GM19468 (cell line): ENCODE results near the gene KLK7.
"Not testable (repeated sequence)": the region's sequence is repeated elsewhere in the genome, so short reads cannot be mapped to it uniquely, and the experiment has no call there.

Experiments used
- ATAC-seq: cut with Tn5 transposase; IDR thresholded peaks from one replicate; pipeline ENCODE4 v1.9.1; 2021; ENCODE audit warnings: mild to moderate bottlenecking, moderate library complexity, moderate number of reproducible peaks; ENCODE audit not compliant: unreplicated experiment; ENCODE audit errors: extremely low read depth

Gene KLK7

DNA sequence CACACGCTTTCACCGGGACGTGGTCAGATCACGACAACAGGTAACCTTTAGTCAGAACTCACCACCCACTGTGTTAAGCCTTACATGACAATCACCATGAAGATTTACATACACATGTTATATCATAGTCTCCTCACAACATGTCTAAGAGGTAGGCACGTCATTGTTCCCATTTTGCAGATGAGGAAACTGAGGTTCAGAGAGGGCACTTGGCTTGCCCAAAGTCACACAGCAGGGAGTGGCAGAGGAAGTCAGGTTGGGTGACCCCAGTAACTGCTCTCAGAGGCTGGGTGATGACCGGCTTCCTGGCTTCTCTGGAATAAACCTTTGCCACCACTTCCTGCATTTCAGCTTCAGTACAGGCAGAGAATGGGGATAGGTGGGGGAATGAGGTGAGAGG, 30.5 kb upstream of the KLK7 start:
- no peak for ATAC-seq

DNA sequence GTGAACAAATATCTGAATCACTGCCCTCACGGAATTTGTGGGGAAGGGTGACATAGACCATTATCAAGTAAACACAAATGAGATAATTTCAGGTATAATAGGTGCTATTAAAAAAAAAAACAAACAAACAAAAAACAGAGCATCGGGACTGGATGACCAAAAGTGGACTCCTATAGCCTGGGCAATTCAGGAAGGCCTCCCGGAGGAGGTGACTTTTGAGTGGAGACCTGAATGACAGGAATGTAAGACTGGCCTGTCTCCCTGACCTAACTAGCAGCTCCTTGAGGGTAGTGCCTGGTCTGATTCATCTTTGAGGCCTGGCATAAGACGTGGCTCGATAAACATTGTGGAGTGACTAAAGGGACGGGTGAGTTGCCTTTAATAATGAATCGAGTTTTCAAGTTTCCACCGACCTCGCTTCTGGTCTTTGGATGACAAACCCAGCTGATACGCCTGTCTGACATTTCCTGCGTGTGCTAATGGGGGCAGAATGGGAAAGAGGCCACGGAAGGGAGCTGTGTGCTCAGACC, 29.0 kb upstream of the KLK7 start:
- ATAC-seq = no peak

DNA sequence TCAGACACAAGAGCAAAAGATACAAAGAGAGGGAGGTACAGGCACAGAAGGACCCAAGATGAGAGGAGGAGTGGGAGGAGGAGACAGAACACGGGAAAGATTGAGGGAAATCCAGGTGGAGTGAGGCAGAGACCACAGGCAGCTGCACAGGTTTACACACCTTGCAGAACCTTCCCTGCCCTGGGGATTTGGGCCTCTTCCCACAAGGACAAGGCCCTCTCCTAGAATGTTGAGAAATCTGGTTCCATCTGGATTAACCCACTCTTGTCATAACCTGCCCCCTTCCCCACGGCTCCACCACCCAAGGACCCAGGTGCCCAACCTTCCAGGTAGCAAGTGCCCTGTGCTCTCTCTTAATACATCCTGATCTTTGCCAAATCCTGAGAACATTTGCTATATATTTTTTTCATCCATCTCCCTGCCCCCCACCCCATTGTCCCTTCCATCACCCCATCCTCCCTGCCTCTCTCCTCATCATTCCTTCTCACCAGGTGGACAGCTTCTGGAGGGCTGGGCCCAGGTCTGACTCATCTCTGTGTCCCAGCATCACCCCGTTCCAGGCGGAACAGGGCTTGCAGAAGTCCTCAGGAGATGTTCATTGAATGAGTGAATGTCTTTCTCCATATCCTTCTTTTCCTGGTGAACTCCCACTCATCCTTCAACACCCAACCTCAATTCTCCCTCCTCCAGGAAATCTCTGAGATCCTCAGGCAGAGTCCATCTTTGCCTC, 26.5 kb upstream of the KLK7 start:
- no peak for ATAC-seq

DNA sequence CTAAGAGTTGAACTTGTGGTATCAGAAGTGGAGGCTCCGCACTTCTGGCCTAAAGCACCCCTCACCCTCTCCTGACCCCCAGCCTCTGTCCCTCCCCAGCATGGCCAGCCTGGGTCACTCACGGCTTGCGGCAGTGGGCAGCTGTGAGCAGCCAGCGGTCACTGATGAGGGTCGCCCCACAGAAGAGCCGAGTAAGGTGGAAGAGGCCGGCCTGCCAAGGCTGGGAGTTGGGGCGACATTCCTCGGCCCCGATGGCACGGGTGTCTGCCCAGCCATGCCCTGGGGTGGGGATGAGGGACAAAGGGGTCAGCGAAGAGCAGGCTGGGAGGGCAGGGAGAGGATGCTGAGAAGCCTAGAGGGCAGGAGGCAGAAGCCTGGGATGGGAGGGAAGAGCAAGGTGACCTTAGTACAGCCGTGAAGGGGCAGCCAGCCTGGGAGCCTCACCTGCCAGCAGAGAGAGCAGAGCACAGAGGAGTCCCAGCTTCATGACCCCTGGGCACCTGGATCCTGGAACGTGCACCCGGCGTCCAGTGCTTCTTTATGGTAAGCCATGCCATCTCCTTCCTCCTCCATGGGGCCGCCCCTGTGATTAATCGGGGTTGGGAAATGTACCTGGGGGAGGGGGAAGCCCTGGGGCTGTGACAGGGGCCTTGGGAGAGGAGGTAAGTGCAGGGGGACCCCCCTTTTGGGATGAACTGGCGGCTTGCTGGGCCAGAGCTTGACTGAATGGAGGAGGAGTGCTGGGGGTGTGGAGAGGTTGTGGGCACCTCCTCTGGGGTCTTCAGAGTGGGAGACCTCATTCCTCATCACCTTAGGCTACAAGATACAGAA, 25.6 kb upstream of the KLK7 start:
- no peak for ATAC-seq

DNA sequence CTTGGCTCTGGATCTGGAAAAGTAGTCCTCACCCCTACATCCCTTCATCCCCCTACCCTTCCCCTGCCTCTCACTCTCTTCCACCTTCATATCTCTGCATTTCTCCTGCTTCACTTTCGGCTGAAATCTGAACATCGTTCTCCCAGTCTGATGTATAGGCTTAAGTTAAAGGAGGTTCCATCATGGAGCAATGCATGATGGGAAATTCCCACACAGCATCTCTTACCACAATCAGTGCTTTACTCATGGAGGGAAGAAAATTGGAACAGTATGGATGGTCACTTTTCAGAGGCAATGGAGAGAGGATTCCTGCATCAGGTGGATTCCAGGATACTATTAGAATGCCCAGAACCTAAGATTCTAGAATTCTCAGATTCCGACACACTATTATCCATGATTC, 23.8 kb upstream of the KLK7 start:
- ATAC-seq = no peak

DNA sequence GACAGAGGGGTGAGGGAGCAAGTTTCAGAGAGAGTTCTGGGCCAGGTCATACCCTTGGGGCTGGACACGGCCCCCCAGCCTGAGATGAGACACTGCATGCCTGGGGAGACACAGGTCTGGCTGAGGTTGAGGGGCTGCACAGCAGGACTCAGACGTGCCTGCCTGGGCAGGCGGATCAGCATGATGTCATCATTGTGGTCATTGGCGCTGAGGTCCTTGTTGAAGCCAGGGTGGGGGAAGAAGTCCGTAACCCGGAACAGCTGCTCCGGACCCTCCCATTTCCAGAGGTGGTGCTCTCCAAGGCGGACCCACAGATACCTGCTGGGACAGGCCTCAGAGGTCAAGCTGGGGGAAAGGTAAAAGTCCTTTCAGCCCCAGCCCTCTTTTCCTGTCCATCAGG, 22.7 kb upstream of the KLK7 start:
- ATAC-seq = no peak

DNA sequence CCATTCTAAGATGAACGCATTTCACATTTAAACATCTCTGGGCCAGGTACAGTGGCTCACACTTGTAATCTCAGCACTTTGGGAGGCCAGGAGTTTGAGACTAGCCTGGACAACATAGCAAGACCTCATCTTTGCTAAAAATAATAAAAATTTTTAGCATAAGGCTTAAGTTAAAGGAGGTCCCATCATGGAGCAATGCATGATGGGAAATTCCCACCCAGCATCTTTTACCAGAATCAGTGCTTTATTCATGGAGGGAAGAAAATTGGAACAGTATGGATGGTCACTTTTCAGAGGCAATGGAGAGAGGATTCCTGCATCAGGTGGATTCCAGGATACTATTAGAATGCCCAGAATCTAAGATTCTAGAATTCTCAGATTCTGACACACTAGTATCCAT, 21.5 kb upstream of the KLK7 start:
- no peak for ATAC-seq

DNA sequence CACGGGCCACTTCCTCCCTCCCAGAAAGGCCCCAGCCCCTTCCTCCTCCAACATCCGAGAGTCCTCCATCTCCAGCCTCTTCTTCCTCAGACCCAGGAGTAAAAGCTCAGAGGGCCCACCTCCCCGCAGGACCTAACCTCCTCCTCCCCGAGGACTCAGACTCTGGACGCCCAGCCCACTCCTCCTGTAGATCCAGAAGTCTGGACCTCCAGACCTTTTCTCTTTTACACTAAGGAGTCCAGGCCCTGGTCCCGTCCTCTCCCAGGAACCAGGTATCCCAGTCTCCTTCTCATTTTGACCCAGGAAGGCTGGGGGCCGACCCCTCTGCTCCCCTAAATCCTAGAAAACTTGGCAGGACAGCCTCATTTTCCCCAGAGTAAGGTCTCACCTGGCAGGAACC, 19.6 kb upstream of the KLK7 start:
- ATAC-seq = no peak

DNA sequence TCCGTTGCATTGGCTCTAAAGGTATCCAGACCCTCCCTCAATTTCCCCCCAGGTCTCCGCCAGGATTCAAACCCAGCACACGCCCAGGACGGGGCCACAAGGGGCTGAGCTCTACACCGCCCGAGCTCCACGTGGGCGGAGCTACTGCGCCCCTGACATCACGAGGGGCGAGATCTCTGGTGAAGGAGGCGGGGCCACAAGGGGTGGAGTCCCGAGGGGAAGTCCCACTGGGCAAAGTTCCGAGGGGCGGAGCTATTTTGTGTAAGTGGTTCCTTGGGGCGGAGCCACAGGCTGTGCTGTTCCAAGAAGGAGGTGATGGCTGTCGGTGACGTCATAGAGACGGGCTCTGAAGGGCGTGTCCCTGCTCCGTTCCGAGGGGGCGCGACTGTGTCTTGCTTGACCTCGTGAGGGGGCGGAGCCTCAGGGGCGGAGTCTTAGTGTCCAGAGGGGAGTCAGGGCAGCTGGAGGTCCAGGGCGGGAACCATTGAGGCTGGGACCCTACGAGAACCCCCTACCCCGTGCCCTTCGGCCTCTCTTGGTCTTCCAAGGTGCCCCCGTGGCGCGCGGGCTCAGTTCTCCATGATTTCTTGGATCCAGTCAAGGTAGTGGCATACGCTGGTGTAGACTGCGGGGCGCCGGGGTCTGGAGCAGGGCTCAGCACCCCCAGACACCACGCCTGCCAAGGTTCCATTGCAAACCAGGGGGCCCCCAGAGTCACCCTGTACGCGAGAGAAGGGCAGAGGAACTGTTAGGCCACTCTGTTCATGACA, 19.0 kb upstream of the KLK7 start:
- no peak for ATAC-seq

DNA sequence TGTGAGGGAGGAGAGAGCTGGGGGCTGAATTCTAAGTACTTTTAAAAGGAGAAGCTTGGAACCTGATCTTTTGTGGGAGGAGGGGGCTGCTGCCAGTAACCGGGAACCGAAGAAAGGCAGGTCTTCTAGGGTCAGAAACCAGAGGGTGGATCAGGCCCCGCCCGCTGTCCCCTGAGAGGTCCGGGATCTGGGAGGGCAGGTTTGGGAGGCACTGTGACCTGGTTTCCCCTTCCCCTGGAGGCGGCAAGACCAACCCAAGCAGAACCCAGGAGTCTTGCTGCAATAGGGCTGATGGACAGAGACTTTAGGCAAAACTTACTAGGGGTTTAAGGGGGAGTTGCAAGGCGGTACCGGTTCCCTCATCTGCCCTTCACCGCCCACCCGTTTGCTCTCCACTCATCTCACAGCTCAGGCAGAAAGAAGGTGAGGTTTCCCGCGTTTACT, 18.4 kb upstream of the KLK7 start:
- ATAC-seq = no peak

DNA sequence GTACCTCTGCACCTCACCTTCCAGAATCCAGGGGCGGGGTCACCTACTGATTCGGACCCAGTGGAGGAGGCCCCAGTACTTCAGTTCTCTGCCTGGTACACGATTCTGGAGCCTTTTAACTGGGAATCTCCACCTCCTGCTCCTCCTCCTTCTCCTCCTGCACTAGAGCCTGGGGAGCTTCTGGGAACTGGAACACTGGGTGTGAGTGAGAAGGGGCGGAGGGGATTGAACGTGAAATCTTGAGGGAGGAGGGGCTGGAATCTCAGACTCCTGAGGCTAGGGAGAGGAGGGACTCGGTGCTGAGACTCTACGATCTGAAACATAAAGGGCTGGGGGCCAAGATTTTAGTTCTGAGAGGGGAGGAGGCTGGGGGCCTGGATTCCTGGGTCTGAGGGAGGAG, 17.8 kb upstream of the KLK7 start, which contains the start of gene KLK8:
Gene KLK8 (minus strand): TSS at position 90 of the 400 bp plus-strand sequence. CDS start 437 bp downstream, outside the sequence.
- no peak for ATAC-seq

DNA sequence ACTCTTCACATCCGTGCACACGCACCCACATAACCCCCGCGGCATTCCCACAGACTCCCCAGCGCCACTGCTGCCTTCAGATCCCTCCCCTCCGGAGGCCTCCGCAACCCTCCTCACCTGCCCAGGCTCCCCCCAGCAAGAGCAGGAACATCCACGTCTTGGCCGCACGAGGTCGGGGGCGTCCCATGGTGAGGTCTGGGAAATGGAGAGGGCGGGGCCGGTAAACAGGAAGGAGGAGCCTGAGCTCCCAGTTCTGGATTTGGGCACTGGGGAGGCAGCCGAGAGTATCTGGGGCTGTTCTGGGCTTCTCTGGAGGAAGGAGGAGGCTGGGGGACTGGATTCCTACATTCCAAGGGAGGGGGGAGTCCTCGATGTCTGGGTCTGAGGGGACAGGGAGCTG, 17.3 kb upstream of the KLK7 start:
- no peak for ATAC-seq

DNA sequence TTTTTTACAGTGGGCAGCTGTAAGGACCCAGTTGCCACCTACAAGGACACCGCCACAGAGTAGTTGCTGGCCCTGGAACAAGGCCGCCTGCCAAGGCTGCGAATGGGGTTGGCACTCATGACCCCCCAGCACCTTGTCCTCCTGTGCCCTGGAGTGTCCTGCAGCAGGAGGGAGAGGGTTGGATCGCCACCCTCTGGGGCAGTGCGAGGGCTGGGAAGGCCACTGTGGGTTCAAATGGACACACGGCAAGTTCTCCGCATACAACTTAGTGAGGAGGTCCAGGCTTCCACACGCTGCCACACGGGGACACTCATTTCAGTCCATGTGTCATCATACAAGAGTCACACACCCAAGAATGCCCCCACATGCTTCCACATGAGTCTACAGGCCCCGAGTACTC, 16.7 kb upstream of the KLK7 start:
- no peak for ATAC-seq

DNA sequence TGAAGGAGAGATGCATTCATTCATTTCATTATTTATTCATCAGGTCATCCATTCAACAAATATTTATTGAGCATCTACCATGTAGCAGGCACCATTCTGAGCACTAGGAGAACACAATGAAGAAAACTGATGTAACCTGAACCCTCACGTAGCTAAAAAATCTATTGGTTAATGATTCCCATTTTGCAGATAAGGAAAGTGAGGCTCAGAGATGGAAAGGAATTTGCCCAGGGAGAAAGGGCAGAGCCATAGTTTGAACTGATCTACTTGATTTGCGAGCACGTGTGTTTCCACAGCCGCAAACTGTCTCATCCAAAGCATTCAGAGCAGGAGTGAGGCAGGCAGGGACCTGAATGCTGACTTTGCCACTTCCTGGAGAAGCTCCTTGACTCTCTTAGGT, 15.0 kb upstream of the KLK7 start:
- no peak for ATAC-seq

DNA sequence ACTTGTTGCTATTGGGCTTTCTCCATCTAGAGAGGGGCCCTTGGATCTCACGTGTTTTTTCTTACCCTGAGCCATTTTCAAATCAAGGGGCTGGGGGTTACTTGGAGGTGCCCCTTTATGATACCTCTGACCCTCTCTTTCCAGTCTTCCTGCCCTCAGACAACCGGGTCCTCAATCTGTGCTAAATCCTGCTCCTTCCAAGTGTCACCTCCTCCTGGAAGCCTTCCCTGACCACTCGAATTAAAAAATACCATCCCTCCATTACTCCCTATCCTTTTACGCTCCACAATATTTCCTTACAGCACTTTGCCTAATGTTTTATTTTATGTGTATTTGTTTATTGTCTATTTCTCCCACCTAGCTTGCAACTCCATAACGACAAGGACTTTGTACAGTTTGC, 14.3 kb upstream of the KLK7 start:
- no peak for ATAC-seq

DNA sequence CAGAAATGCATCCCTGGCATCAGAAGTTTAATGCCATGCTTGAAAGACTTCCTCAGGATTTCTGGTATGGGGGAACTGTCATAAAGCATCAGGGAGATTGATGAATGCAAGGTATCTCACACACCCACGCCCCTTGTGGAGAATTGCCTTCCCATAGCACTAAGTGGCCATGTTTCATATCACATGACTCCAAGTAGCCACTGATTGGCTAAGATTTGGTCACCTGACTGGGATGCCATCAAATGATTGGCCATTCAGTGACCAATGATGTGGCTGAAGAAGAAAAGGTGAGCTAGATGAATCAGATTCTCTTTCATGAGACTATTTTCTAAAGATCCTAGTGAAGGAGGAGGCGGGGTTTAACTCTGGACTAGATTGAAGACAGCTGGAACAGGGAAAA, 10.4 kb upstream of the KLK7 start:
- no peak for ATAC-seq

DNA sequence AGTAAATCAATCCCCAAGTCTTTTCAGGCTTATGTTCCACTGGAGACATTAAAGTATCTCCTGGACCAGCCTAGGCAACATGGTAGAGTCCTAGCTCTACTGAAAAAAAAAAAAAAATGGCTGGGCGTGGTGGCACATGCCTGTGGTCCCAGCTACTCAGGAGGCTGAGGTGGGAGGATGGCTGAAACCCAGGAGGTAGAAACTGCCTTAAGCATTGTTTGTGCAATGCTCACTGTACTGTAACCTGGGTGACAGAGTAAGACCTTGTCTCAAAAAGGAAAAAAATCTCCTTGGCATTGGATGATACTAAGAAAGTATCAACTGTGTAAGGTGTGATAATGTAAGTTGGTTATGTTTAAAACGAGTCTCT, 8.9 kb upstream of the KLK7 start:
- ATAC-seq = no peak

DNA sequence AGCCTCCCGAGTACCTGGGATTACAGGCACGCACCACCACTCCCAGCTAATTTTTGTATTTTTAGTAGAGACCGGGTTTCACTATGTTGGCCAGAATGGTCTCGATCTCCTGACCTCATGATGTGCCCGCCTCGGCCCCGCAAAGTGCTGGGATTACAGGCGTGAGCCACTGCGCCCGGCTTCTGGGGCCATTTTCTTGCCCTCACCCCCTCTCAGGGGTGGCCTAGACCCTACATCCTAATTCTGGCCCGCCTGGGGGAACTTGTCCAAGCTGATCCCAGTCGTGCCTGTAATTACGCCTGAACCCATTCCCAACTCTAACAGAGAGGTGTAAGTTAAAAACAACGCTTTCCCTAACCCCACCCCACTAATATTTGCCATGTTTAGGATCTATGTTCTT, 699 bp upstream of the KLK7 start:
- not testable (repeated sequence) for ATAC-seq

DNA sequence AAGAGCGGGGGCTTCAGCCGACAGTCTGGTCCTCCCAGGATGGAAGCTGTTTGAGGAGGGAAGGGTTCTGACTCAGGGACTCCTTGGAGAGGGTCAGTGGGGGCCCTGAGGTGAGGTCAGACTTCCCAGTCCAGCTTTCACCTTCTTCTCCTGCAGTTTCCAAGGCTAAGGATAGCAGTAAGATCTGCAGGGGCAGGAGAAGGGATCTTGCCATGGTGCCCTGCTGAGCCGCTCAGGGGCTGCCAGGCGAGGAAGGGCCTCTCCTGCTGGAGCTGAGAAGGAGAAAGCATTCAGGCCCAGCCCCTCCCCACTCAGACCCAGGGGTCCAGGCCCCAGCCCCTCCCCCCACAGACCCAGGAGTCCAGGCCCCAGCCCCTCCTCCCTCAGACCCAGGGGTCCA, 1.5 kb downstream of the KLK7 start:
- ATAC-seq = no peak

DNA sequence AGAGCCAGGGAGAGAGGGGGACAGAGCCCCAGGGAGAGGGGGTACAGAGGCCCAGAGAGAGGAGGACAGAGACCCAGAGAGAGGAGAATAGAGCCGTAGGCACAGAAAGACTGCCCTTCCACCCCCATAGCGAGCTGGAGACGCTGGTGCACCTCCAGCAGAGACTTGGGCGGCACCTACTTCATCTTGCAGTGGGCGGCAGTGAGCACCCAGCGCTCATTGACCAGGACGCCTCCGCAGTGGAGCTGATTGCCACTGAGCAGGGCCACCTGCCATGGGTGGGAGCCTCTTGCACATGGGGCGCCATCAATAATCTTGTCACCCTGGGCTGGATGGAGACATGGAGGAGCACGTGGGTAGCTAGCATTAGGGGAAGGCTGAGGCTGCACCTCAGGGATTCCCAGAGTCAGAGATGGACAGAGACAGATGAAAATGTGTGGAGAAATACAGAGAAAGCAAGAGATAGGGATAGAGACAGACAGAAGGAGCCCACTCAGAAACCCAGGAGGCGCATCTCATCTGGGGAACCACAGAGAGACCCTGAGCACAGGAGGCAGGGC, 2.0 kb downstream of the KLK7 start:
- ATAC-seq = no peak
